Fibroblast of peridontal ligament (primary cell): ENCODE data around the gene DST.
"Not testable (repeated sequence)": the region's sequence is repeated elsewhere in the genome, so short reads cannot be mapped to it uniquely, and the experiment has no call there.

ENCODE experiments used
- DNase-seq: peaks from one replicate; pipeline ENCODE4 v3.0.0-alpha.2; 2010; ENCODE audit errors: extremely low read depth

The DST gene

DNA sequence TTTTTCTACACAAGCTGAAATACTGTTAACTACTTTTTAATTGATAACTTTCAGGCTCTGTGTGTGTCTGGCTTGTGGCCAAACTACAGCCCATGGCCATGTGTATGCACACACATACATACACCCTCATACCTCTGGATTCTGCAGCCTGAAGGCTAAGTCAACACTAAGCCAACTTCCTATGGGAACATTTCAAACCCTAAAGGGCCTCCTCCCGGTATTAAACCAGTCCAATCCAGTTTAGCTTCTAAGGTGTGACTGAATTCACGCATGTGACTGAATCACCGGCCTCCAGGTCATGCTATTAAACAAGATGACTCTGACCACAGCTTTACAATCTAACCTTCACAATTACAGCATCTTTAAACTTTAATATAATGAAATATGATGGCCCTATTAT lies 20.7 kb upstream of the DST start:
- DNase-seq: no peak

DNA sequence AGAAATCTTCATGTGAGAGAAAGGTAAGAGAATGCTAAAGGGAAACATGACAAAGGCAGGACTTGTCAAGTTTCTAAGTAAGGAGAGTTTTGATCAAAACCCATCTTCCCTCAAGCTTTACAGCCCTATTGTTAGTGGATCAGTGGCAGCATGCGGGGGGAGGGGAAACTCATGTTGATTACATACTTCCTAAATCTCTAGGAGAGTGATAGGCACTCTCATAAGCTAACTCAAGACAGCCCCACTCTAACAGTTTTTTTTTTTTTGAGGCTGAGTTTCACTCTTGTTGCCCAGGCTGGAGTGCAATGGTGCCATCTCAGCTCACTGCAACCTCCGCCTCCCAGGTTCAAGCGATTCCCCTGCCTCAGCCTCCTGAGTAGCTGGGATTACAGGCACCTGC lies 18.6 kb upstream of the DST start:
- not testable (repeated sequence) for DNase-seq

DNA sequence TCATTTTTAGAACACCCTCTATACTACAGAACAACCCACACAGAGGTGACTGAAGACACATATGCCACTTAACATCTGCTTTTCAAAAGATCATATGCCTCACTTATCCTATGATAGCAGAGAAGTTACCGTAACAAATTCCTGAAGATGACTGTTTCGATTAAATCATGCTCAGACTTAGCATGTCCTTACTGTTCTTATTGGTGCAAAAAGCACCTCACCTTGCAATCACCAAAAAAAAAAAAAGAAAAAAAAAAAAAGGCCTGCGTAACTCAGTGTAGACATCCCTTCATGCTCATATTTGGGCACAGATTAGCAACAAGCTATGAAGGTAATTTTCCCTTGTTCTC lies 17.7 kb upstream of the DST start:
- DNase-seq: no peak

DNA sequence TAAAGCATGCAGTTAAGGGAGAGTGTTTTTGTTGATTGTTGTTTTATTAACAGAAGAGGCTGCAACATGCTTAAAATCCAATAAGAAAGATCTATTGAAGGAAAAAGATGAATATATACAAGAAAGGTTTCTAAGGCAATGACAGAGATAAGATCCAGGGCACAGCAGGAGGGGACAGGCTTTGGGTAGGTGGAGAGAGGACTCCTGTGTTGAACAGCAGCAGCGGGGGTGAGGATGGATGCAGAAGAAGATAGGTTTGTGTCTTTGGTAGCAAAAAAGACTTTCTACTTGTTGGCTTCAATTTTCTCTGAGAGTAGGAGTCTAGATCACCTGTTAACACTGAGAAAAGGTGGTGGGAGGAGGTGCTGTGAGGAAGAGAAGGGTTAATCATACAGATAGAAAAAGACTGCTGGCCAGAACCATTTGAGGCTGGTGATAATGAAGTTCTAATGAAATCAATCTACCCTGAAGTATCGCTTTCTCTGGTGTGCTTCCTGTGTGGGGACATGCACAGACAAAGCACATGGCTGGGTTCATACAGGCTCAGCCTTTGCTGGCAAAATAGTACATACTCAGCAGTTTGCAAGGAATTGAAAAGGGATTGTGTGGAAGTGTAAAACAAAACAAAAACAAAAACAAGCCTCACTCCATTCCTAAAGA lies 17.2 kb upstream of the DST start:
- DNase-seq: no peak

DNA sequence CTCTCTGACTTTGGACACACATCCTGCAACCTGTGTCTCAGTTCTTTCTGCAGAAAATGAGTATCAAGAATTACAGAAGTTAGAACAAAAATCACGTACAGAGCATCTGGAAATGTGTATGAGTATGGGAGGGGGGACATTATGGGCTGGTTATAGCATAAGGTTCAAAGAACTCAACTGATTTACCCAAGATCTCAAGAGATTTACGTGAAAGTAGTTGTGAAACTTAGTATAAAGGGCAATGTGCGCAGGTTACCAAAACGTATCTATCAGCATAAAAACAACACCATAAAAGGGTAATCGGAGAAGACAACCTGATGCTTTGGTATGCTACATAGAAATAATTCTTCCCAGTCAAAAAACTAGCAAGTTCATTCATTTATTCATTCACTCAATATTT lies 15.6 kb upstream of the DST start:
- DNase-seq: no peak

DNA sequence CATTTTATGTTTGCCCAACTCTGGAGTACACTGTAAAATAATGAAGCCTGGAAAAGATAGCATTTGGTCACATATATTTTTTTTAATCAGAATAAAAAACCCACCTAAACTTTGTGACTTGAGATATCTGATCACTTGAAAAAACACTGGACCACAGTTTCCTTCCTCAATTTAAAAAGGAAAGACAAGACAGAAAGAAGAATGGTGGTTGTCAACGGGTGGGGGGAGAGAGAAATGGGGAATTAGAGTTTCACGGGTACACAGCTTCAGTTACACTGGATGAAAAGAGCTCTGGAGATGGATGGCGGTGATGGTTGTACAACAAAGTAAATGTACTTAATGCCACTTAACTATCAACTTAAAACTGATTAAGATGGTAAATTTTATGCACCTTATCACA lies 14.7 kb upstream of the DST start:
- no peak for DNase-seq

DNA sequence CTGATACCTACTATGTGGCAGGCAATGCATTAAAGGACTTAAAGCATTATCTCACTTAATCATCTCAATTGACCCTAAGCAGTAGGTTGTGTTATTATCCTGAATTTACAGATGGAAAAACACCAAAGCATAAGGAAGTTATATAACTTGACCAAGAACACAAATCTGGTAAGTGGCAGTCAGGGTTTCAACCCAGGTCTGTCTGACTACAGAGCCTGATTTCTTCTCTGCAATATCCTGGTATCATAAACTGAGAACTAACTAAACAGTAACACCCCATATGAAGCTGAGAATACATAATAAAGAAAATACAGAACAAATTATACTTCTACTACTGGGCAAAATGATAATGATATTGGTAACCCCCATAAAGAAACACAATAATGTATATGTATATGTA lies 13.8 kb upstream of the DST start:
- no peak for DNase-seq

DNA sequence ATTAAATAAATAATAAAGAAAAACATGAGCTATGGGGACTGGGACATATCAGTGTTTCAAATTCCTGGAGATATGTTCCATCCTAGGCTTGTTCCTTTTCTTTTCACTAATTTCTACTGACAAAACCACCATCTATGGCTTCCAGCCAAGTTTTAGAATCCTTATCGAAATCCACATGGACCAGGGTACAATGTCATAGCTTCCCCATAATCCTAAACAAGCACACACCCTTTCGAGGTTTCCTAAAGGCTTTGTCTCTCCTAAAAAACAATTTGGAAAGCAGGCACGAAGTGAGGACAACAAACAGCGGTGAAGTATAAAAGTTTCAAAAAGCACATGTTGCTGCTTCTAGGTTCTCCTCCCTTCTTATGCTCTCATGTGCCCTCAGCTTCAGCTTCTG lies 13.3 kb upstream of the DST start:
- DNase-seq: no peak

DNA sequence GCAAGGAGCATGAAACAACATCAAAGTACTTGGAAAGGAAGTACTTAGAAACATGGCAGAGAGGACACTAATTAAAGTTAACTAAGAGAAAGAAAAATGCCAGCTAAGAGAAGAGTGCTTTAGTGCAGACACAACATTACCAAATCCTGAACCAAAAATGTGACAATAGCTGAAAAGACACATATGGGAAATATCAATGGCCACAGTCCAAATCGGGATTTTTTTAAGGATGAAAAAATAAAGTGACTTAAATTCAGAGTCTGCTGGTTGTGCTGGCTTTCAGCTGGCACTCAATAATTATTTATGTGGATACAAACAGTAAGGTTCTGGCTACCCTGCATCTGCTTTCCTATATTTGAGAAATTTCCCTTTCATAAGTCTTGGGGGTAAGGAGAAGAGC lies 12.6 kb upstream of the DST start:
- DNase-seq: no peak

DNA sequence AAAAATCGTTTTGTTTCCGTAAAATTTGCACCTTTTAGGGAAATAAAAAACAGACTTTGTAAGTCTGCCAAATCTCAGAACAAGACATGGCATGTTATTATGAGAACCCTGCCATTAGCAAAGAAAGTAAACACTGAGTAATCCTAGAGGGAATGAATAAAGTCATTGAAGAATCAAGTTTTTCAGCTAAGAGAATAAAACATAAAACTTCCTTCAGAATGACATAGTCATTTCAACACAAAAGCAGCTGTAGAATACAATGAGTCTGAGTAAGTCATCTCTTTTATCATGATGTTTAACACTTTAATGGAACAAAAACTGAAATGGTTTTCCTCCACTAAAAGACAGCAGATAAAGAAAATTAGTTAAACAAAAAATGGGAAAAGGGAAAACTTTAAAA lies 10.3 kb upstream of the DST start:
- DNase-seq: peak; percentile 81

DNA sequence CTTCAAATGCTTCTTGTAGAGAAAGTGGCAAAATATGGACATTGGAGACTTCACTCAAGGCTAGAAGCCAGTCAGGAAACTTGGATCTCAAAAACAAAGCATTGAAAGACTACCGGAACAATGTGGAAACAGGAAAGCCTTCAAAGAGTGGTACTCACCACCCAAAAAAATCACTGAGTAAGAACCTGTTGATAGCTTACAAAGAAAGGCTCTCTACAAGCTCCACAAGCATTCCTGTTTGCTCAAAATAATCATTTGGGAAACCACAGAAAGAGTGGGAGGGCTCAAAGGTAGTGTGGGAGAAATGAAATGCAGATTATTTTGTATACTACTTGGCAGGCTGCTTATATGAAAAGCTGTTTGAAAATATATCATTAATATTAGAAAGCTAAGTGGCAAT lies 9.5 kb upstream of the DST start:
- peak; percentile 23 for DNase-seq

DNA sequence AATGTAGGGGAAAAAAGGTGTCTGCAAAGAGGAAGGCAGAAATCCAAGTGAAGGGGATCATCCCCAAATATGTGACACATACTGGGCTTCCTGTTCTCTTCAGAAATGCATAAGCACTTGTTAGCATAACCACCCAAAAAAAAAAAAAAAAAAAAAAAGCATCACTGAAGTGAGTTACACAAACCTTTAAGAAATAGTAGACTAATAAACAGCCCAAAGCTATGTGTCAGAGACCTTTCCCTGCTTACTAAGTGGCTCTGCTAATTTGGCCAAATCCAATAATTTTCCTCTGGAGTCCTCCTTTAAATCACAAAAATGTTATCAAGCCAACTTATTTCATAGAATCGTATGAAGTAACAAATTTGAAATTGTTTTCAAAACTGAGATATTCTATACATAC lies 7.5 kb upstream of the DST start:
- no peak for DNase-seq

DNA sequence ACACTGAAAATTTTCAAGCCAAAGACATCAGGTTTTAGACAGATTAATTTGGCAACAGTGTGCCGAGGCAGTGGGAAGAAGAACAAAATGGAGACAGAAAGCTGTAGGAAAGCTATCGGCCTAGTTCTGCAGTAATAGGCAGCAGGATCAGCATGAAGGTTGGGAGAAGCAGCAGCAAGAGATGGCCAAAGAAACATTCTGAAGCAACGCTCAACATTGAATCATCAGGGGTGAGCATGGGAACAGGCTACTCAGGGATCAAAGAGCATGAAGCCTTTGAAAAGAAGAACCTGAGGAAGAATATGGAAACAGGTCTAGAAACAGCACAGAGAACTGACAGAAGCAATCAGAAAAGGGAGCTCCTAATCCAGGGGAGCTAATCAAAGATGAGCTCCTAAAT lies 7.1 kb upstream of the DST start:
- DNase-seq: no peak

DNA sequence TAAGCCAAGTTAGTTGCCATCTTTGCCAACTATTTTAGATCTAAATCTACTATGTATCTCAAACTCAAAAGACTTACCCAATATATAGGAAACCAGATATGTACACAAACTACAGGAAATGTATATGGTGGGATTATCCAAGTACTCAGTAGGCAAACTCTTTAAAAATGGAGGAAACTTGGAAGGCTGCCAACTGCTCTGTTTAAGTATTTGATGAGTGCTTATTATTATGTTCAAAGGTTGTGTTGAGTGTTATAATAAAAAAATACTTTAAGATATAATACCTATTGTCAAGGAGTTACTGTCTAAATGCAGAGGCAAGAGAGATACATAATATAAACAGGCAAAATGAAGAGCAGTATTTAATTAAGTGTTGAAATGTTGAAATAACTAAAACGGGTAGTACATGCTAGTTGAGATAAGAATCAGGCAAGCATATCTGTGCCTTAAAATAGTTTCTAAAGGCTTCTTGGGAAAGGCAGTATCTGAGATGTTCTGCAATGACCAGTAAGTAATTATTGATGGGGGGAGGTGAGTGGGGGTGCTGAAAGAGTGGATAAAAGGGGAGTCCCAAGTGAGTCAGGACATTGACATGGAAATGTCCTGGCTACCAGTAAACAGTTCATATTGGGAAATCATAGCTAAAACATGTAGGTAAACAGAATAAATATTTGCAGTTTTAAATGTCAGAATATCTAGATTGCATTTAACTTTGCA lies 6.5 kb upstream of the DST start:
- DNase-seq: no peak

DNA sequence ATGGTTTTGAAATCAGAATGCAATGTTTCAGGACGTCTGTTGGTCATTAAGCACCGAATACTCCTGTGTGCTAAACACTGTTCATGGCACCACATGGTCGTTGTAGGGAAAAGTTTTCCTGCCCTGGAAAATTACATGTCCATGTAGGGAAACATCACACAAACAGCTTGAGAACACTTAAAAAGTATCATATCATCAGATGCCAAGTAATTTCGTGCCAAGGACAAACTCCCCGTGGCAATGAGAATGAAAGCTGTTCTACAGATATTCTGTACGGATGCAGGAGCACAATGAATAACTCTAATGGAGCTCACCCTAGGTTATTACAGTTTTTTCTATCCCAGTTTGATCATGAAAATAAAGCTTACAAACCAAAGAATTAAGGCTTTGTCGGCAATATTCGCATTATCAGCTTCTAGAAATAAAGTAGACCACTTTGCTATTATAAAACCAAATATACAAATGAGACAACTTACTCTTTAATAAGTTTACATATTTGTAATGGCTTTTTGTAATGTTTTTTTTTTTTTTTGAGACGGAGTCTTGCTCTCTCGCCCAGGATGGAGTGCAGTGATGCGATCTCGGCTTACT lies 4.6 kb upstream of the DST start:
- DNase-seq: no peak

DNA sequence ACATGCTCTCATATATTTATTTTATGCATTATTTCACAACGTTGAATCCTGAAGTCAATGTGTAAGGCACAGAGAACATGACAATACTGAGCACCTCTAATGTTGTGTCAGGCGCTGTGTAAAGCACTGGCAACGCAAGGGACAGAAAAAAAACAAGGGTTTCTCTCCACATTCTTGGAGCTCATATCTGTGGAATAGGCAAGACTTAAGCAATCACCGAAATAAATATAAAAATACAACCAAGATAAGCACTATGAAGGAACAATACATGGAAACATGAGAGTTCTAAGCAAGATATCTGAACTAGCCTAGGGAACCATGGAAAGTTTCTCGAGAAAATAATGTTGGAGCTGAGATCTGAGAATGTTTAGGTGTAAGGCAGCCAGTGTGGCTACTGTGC lies 1.7 kb upstream of the DST start:
- DNase-seq: no peak

DNA sequence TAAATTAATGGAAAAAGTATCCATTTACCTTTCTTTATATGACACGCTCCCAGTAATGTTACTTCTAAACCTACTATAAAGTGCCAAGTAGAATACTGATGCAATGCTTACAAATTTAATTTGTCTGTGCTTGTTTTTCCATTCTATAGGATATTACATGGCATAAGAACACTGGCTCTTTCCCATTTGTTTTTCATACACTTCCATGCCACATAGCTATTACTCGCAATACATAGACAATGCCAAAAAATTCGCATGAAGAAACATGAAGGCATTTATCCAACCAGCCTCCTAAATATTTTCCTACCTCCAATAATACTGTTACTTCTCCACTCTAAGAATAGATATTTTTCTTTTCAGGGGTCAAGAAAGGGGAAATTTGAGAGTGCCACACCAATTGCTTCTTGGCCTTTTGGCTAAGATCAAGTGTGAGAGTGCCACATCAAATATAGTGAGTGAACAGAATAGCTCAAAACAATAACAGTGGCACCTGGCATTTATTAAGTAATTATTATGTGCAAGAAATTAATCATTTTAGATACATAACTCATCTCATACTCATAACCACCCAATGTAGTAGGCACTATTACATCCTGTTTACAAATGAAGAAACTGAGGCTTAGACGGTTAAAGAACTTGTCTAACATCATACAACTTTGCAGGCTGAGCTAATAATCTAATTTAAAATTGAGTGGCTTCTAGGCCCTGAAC lies 845 bp upstream of the DST start:
- peak; percentile 50 for DNase-seq

DNA sequence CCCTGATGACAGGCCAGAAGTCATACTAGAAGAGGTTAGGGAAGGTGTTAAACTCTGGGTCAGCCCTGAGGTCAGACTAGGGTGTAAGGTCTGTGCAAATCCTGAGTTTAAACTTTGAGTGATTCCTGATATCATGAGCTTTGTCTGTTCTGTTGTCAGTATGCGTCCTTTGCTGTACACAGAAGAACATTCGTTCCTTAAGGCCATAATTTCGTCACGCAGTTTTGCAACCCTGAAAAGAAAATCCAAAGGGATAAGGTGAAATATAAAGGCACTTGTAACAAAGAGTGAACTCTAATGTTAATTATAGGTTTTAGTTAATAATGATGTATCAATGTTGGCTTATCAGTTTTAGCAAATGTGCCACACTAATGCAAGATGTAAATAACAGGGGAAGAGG lies 2.3 kb downstream of the DST start:
- DNase-seq: no peak

DNA sequence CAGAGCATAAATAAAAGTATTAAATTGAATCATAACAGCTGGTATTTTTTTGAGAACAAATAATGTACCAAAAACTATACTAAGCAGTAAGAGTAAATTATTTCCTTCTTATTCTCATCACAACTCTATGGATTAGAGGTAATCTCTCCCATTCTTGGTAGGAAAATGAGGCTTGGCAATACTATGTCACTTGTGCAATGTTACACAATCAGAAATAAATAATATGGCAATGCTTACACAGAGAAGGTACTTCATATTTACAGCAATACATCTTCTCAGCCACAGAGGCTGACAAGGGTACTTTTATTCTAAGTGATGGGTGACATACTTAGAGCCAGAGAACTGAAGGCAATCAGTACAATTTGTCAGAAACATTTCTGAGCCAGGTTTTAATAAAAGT lies 3.9 kb downstream of the DST start:
- no peak for DNase-seq

DNA sequence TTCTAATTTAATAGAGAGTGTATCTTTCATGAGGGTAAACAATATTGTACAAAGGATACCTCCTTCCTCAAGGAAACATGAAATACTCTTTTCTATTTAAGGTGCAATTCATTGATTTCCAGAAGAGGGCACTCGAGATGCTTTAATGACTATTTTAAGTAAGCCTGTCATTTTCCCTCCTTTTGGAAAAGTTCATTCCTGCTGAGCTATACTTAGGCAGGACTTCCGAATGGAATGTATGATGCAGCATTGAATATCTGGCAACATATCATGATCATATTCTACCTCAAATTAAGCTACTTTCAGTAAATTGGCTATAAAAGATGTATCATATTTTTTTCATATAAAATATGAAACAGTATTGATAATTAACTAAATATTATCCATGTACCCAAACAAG lies 5.0 kb downstream of the DST start:
- peak; percentile 92 for DNase-seq

DNA sequence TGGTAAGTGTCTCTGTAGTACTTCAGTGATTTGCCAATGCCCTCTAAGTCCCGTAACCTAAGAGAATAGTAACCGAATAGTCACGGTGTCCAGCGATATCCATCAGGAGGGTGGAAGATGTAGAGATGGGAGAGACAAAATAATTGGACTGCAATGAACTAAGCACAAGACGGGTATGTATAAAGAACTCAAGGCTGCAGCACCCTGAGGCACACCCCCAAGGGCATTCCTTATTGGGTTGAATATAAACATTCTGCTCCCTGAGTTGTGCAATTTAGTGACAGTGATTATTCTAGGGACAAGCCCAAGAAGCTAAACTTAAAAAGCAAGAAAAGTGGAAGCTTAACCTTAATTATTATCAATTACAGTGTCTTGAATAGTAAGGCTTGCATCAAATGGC lies 14.6 kb downstream of the DST start:
- DNase-seq: no peak

DNA sequence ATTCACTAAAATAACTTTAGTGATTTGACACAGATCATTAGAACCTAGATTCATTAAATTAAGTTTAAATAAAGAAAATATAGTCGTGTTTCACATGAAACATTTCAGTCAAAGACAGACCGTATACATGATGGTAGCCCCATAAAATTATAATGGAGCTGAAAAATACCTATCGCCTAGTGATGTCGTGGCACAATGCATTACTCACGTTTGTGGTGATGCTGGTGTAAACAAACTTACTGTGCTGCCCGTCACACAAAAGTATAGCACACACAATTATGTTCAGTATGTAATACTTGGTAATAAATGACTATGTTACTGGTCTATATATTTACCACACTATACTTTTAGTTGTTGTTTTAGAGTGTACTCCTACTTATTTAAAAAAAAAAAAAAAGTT lies 17.3 kb downstream of the DST start:
- DNase-seq: no peak

DNA sequence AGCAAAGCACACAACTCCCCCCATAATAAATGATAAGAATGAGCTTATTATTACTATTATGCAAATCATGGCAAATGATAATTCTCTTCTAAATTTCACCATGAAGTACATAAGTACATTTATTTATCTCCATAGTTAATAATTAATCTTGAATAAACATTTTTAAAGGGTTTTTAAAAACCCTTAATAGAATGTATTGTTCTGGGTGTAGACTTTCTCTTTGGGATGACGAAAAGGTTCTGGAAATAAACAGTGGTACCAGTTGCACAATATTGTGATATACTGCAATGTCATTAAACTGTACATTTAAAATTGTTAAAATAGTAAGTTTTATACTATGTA lies 18.0 kb downstream of the DST start:
- no peak for DNase-seq
